Testis (tissue), 3 donors: ENCODE measurements around the gene AUTS2. TPM values are rescaled to one million over a fixed set of nuclear protein-coding genes. Genes with fewer than 3 reads are reported as not detected.

Source experiments
- DNase-seq: peaks from one replicate; pipeline ENCODE4 v3.0.0-alpha.2; 2019
- H3K27ac ChIP-seq, 2 donors: fragments of 200-600 bp; sonication (generic); one replicate each; pipeline ENCODE4 v1.5.1; 2019
- H3K27me3 ChIP-seq: fragments of 200-600 bp; sonication (generic); one replicate; pipeline ENCODE4 v1.5.1; 2019
- H3K36me3 ChIP-seq: fragments of 200-600 bp; sonication (generic); one replicate; pipeline ENCODE4 v1.5.1; 2017; ENCODE audit warnings: low read depth; ENCODE audit errors: missing control alignments
- H3K4me1 ChIP-seq: fragments of 200-600 bp; sonication (generic); one replicate; pipeline ENCODE4 v1.5.1; 2019
- H3K4me3 ChIP-seq, 2 donors: fragments of 200-600 bp; sonication (generic); one replicate each; pipeline ENCODE4 v1.5.1; 2017 to 2019
- H3K9me3 ChIP-seq: fragments of 200-600 bp; sonication (generic); one replicate; pipeline ENCODE4 v1.5.1; 2017
- POLR2A ChIP-seq: fragments of 450-650 bp; IDR thresholded peaks from one replicate; pipeline ENCODE4 v1.6.1; 2017; ENCODE audit warnings: antibody characterized with exemption, mild to moderate bottlenecking, moderate library complexity
- WGBS, 2 donors: methylation state at CpG; one replicate each; pipeline ENCODE4 v1.1.5; 2018; 5-methylcytosine and 5-hydroxymethylcytosine counted together
- intact Hi-C: fragments of 100-400 bp; cut with DNase I; formaldehyde crosslinking; loops from one replicate; pipeline ENCODE4 v1.15.1; 2023; ENCODE audit warnings: low total_unique reads
- polyA plus RNA-seq: library from polyadenylated mRNA; stranded (reverse); fragments of 350-450 nt; fragmentation: Illumina TruSeq; extraction: RNeasy Lipid Tissue Mini Kit (QIAGEN cat#74804); gene quantifications from one replicate; pipeline ENCODE4 v1.2.3, GENCODE V29; 2014; ENCODE audit warnings: low read depth, low replicate concordance; ENCODE audit not compliant: insufficient read depth
- total RNA-seq, 2 donors: library from RNA; depleted of rRNA; stranded (reverse); fragments of >200 nt; gene quantifications; one replicate each; pipeline ENCODE4 v1.2.3, GENCODE V29; 2016
- TF ChIP-seq, protein P1 (sequence below), 3 experiments: fragments of 450-650 bp in 2 of 3; fragments of 200-600 bp in 1 of 3; sonication (generic) in 1 of 3; IDR thresholded peaks; one replicate each; pipeline ENCODE4 v1.5.1; 2016 to 2019; ENCODE audit warnings: antibody characterized with exemption in 3 of 3, mild to moderate bottlenecking in 2 of 3, moderate library complexity in 1 of 3

The AUTS2 gene
- total and polyA plus RNA-seq, 3 donors from 2014 or later: 21.3 to 75.5 (median 56.1) TPM

DNA sequence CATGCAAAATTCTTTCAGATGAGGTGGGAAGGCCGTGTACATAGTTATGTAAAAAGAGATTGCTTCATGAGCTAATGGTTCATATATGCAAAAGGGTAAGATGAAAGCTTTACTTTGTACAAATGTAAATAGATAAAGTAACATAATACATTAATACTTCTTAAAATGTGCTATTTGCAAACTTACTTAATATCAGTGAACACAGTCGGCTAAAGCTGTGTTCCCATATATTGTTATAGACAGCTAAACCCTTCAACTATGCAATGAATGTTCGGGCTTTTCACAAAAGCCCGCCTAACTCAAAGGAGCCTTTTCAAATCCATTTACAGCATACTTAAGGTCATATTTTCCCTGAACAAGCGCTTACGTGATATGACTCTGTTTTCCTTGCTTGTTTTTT, 1193.1 kb downstream of the AUTS2 start:
- Histone ChIP-seq H3K9me3 (no peaks in the 10 kb centered on the region), H3K4me1 (no peaks in the 10 kb centered on the region), H3K27ac (no peak overlapping the region), H3K36me3 (no peaks in the 10 kb centered on the region), H3K4me3 (no peak overlapping the region), H3K27me3 (no peaks in the 10 kb centered on the region)
- WGBS, 2 donors: 81% methylated on average over 6 of the region's 6 CpGs
- no peak for DNase-seq
- intact Hi-C loops: no loop called here
- no peak for TF ChIP-seq POLR2A
- TF ChIP-seq, protein P1, sequence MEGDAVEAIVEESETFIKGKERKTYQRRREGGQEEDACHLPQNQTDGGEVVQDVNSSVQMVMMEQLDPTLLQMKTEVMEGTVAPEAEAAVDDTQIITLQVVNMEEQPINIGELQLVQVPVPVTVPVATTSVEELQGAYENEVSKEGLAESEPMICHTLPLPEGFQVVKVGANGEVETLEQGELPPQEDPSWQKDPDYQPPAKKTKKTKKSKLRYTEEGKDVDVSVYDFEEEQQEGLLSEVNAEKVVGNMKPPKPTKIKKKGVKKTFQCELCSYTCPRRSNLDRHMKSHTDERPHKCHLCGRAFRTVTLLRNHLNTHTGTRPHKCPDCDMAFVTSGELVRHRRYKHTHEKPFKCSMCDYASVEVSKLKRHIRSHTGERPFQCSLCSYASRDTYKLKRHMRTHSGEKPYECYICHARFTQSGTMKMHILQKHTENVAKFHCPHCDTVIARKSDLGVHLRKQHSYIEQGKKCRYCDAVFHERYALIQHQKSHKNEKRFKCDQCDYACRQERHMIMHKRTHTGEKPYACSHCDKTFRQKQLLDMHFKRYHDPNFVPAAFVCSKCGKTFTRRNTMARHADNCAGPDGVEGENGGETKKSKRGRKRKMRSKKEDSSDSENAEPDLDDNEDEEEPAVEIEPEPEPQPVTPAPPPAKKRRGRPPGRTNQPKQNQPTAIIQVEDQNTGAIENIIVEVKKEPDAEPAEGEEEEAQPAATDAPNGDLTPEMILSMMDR (IDR thresholded peaks at IDR 0.05): no peak

GRCh38 chr7:70793060-70793459, 1194.8 kb downstream of the AUTS2 start:
- Histone ChIP-seq H3K4me1 (no peaks in the 10 kb centered on the region), H3K36me3 (no peaks in the 10 kb centered on the region), H3K27ac (no peak overlapping the region), H3K9me3 (no peaks in the 10 kb centered on the region), H3K27me3 (no peaks in the 10 kb centered on the region), H3K4me3 (no peak overlapping the region)
- TF ChIP-seq, protein P1 (IDR thresholded peaks at IDR 0.05): no peak
- no peak for TF ChIP-seq POLR2A
- 87 to 92% methylated on average over 8 of the region's 8 CpGs for WGBS, 2 donors
- intact Hi-C loops: no loop called here
- no peak for DNase-seq

- WGBS, 2 donors: 88 to 91% methylated on average over 9 of the region's 9 CpGs
These were observed 1195.5 kb downstream of the AUTS2 start for GRCh38 chr7:70793821-70794220.

GRCh38 chr7:70794962-70795361, 1196.7 kb downstream of the AUTS2 start:
- Histone ChIP-seq H3K27ac (no peak overlapping the region), H3K36me3 (no peaks in the 10 kb centered on the region), H3K4me1 (no peaks in the 10 kb centered on the region), H3K4me3 (no peak overlapping the region), H3K27me3 (no peaks in the 10 kb centered on the region), H3K9me3 (no peaks in the 10 kb centered on the region)
- DNase-seq: no peak
- WGBS, 2 donors: 95 to 96% methylated on average over 8 of the region's 8 CpGs
- intact Hi-C loops: no loop called here
- no peak for TF ChIP-seq POLR2A
- TF ChIP-seq, protein P1 (IDR thresholded peaks at IDR 0.05): no peak

More at GRCh38 chr7:70793821-70794220, 1195.5 kb downstream of the AUTS2 start:
- H3K27ac ChIP-seq: no peak overlapping the region
- H3K4me1 ChIP-seq: no peaks in the 10 kb centered on the region
- no peaks in the 10 kb centered on the region for H3K36me3 ChIP-seq
- no peaks in the 10 kb centered on the region for H3K9me3 ChIP-seq
- no peak overlapping the region for H3K4me3 ChIP-seq
- intact Hi-C loops: no loop called here
- no peaks in the 10 kb centered on the region for H3K27me3 ChIP-seq
- no peak for DNase-seq
- TF ChIP-seq, protein P1 (IDR thresholded peaks at IDR 0.05): no peak
- no peak for TF ChIP-seq POLR2A

DNA sequence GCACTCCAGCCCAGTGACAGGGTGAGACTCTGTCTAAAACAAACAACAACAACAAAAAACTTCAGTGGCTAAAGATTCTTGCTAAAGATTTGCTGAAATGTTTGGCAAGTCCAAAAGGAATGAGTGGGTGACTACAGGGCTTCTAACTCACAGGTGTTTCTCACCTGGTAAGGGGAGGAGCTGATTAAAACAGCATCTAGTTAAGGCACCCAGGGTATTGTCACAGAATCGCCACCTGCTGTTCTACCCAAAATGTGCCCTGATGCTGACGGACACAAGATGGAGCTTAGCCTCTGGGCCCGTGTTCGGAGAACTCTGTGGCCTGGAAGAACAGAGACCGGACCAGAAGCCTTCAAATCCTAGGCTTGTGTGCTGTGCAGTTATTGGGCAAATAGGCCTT, 1197.7 kb downstream of the AUTS2 start:
- no peaks in the 10 kb centered on the region for H3K36me3 ChIP-seq
- H3K9me3 ChIP-seq: no peaks in the 10 kb centered on the region
- no peak for DNase-seq
- no peaks in the 10 kb centered on the region for H3K27me3 ChIP-seq
- intact Hi-C loops: no loop called here
- TF ChIP-seq POLR2A: no peak
- TF ChIP-seq, protein P1 (IDR thresholded peaks at IDR 0.05): no peak
- no peaks in the 10 kb centered on the region for H3K4me1 ChIP-seq
- H3K27ac ChIP-seq: no peak overlapping the region
- 96 to 98% methylated on average over 5 of the region's 5 CpGs for WGBS, 2 donors
- H3K4me3 ChIP-seq: no peak overlapping the region
